GM23338 (cell line): ENCODE measurements around the gene ZPR1.

ENCODE experiments used
- CTCF ChIP-seq, 2 experiments: fragments of 200-600 bp in 1 of 2; sonication (generic) in 1 of 2; conservative IDR thresholded peaks; 2 replicates each; pipeline versions ENCODE4 v1.5.1 to v1.6.1; 2016 to 2017; ENCODE audit warnings: antibody characterized with exemption in 2 of 2, low read depth in 2 of 2, mild to moderate bottlenecking in 2 of 2, moderate library complexity in 1 of 2
- ZNF331 ChIP-seq: fragments of 250-450 bp; sonication (Bioruptor Pico); IDR thresholded peaks from 2 replicates; pipeline ENCODE4 v1.5.0; 2020; ENCODE audit warnings: low read depth, mild to moderate bottlenecking, moderate library complexity

DNA sequence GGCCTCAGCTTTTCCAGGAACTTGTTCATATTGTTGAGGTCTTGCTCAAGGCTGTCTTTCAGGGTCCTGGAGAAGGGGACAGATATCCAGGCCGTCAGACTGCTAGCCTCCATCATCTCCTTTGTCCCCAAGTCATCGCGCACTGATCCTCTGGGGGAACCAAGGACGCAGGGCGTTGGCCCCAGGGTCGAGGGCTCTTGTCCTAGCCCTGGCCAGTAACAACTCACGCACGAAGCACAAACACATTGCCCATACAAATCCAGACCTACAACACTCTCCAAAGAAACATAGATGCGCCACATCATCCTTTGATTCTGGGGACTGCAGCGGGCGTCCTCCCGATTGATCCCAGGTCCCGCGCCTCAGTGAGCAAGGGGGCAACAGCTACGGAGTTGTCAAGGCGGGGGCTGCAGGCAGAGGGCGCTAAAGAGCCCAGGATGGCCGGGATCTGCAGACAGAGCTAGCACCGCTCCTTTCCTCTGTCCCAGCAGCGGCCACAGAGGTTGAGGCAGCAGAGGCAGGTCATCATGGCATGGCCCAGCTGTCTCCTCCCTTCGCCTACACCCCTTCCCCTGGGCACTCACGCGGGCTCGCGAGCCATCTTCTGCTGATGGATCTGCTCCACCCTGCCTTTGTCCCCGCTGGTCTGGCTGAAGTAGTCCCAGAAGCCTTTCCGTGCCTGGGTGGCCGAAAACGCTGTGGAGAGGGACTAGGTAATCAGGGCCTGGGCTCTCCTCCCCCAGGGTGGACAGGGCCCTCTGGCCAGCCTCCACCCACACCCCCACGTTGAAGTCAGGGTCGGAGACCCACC lies 3.4 kb upstream of the ZPR1 start:
- TF ChIP-seq ZNF331 (CRISPR knock-in tag), result no peak
- peak; percentile 80 to 95 for TF ChIP-seq CTCF (conservative IDR thresholded peaks at IDR 0.05; ENCODE audit: low read depth in 2 of 2)
